Measurements from ENCODE around the gene CDK13.
"Not testable (repeated sequence)": the region's sequence is repeated elsewhere in the genome, so short reads cannot be mapped to it uniquely, and the experiment has no call there.

The CDK13 gene

GRCh38 chr7:40135317-40135610 is 185.2 kb downstream of the CDK13 start:
- DNase-seq (no peak), ATAC-seq (no peak)
- Mint-ChIP-seq H3K4me3 (peak overlapping the region; percentile 89 to 92), H3K9me3 (no peaks in the 10 kb centered on the region), H3K27ac (peak overlapping the region in 1 of 2 donors; percentile 27), H3K4me1 (peaks cover 30% of the 10 kb centered on the region), H3K27me3 (no peaks in the 10 kb centered on the region)

- Mint-ChIP-seq H3K27me3 (no peaks in the 10 kb centered on the region), H3K27ac (no peak overlapping the region), H3K4me1 (peaks cover 14% of the 10 kb centered on the region), H3K9me3 (no peaks in the 10 kb centered on the region), H3K4me3 (no peak overlapping the region)
- DNase-seq = no peak
- ATAC-seq = no peak
Observed at GRCh38 chr7:40137563-40137962, 187.5 kb downstream of the CDK13 start.

DNA sequence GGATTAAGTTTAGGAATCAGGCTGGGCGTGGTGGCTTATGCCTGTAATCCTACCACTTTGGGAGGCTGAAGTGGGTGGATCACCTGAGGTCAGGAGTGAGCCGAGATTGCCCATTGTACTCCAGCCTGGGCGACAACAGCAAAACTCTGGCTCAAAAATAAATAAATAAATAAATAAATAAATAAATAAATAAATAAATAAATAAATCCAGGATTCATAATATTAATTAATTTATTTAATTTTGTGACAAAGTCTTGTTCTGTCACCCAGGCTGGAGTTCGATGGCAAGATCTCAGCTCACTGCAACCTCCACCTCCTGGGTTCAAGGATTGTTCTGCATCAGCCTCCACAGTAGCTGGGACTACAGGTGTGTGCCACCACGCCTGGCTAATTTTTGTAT is 188.9 kb downstream of the CDK13 start:
- ATAC-seq (no peak), DNase-seq (no peak)
- Mint-ChIP-seq H3K27ac (no peak overlapping the region), H3K4me1 (peaks cover 7% of the 10 kb centered on the region), H3K27me3 (no peaks in the 10 kb centered on the region), H3K9me3 (no peaks in the 10 kb centered on the region), H3K4me3 (no peak overlapping the region)

DNA sequence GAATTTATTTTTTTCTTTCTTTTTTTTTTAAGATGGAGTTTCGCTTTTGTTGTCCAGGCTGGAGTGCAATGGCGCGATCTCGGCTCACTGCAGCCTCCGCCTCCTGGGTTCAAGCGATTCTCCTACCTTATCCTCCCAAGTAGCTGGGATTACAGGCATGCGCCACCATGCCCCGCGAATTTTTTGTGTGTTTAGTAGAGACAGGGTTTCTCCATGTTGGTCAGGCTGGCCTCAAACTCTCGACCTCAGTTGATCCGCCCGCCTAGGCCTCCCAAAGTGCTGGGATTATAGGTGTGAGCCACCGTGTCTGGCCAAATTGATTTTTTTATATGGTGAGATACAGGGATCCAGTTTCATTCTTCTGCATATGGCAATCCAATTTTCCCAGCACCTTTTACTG is 189.8 kb downstream of the CDK13 start:
- not testable (repeated sequence) for H3K4me1 Mint-ChIP-seq, DNase-seq, H3K27ac Mint-ChIP-seq, H3K27me3 Mint-ChIP-seq, H3K4me3 Mint-ChIP-seq, H3K9me3 Mint-ChIP-seq, ATAC-seq

GRCh38 chr7:40141916-40142315 is 191.9 kb downstream of the CDK13 start:
- not testable (repeated sequence) for H3K27ac Mint-ChIP-seq, H3K27me3 Mint-ChIP-seq, DNase-seq, H3K4me1 Mint-ChIP-seq, H3K9me3 Mint-ChIP-seq, H3K4me3 Mint-ChIP-seq, ATAC-seq

DNA sequence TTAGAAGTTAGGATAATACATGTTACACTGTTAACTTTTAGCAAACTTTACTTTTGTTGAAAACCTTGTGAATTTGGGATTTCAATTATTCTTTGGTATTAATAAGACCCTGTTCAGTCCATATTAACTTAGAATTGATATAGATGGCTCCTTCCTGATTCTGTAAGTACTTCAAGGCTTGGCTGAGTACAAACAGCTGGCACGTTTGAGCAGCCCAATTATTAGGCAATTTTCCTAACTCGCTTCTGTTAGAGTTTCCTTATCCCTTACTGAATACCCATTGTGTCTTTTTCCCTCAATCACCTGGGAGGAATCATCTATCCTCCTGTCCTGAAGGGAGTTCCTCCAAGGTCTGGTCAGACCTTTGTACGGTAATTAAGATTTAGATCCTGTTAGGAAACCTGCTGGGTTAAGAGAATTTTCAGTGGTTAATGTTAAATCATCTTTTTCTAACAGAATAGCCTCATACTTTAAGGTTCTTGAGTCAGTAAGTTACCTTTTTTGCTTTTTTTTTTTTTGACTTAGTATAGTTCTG is 195.6 kb downstream of the CDK13 start:
- ATAC-seq, H3K27me3 Mint-ChIP-seq, H3K4me3 Mint-ChIP-seq, H3K9me3 Mint-ChIP-seq, DNase-seq, H3K4me1 Mint-ChIP-seq, H3K27ac Mint-ChIP-seq: not testable (repeated sequence)

- H3K4me1 Mint-ChIP-seq = no peaks in the 10 kb centered on the region
- no peak overlapping the region for H3K27ac Mint-ChIP-seq
- no peaks in the 10 kb centered on the region for H3K9me3 Mint-ChIP-seq
- DNase-seq (no peak), ATAC-seq (no peak)
- H3K4me3 Mint-ChIP-seq = no peak overlapping the region
- no peaks in the 10 kb centered on the region for H3K27me3 Mint-ChIP-seq
Observed at GRCh38 chr7:40147371-40148246, 197.6 kb downstream of the CDK13 start.

GRCh38 chr7:40148247-40148580 is 198.2 kb downstream of the CDK13 start:
- H3K4me1 Mint-ChIP-seq, ATAC-seq, H3K27ac Mint-ChIP-seq, H3K9me3 Mint-ChIP-seq, H3K4me3 Mint-ChIP-seq, DNase-seq, H3K27me3 Mint-ChIP-seq: not testable (repeated sequence)

- H3K4me1 Mint-ChIP-seq = no peaks in the 10 kb centered on the region
- DNase-seq (no peak), ATAC-seq (no peak)
- H3K4me3 Mint-ChIP-seq = no peak overlapping the region
- H3K9me3 Mint-ChIP-seq = no peaks in the 10 kb centered on the region
- H3K27ac Mint-ChIP-seq = no peak overlapping the region
- H3K27me3 Mint-ChIP-seq = no peaks in the 10 kb centered on the region
Observed at GRCh38 chr7:40148671-40149070, 198.6 kb downstream of the CDK13 start.

All from stimulated activated naive CD8-positive, alpha-beta T cell treated with anti-CD3 and anti-CD28 coated beads, Interleukin-15, amount 100 ng/mL, for 72 hours (primary cell).